Ascending aorta (tissue), 2 donors: ENCODE data around the gene ZBTB20. TPM values are rescaled to one million over a fixed set of nuclear protein-coding genes. Genes with fewer than 3 reads are reported as not detected.

Experiments used
- DNase-seq, 2 donors: peaks; one replicate each; pipeline ENCODE4 v3.0.0-alpha.2; 2019; ENCODE audit warnings: low spot score in 2 of 2
- H3K27ac ChIP-seq, 2 donors: fragments of 200-600 bp; sonication (generic); one replicate each; pipeline ENCODE4 v1.5.1; 2016 to 2017; ENCODE audit warnings: mild to moderate bottlenecking in 1 of 2
- H3K27me3 ChIP-seq: fragments of 200-600 bp; sonication (generic); one replicate; pipeline ENCODE4 v1.5.1; 2017
- H3K36me3 ChIP-seq, 2 donors: fragments of 200-600 bp; sonication (generic); one replicate each; pipeline ENCODE4 v1.5.1; 2016
- H3K4me1 ChIP-seq, 2 donors: fragments of 200-600 bp; sonication (generic); one replicate each; pipeline ENCODE4 v1.5.1; 2016 to 2017; ENCODE audit warnings: mild to moderate bottlenecking in 1 of 2
- H3K4me3 ChIP-seq, 2 donors: fragments of 200-600 bp; sonication (generic); one replicate each; pipeline ENCODE4 v1.5.1; 2016 to 2017; ENCODE audit warnings: mild to moderate bottlenecking in 1 of 2
- H3K9me3 ChIP-seq, 2 donors: fragments of 200-600 bp; sonication (generic); one replicate each; pipeline ENCODE4 v1.5.1; 2016
- intact Hi-C: fragments of 100-400 bp; cut with DNase I; formaldehyde crosslinking; loops from one replicate; pipeline ENCODE4 v1.15.1; 2023
- total RNA-seq: library from RNA; depleted of rRNA; stranded (reverse); fragments of >200 nt; gene quantifications from one replicate; pipeline ENCODE4 v1.1.0, GENCODE V29; 2016
- TF ChIP-seq, protein P1 (sequence below), 3 experiments: fragments of 200-600 bp in 2 of 3; fragments of 450-650 bp in 1 of 3; sonication (generic) in 2 of 3; IDR thresholded peaks; one replicate each; pipeline ENCODE4 v1.5.1; 2016 to 2019; ENCODE audit warnings: antibody characterized with exemption in 3 of 3, mild to moderate bottlenecking in 1 of 3, moderate library complexity in 1 of 3

Gene ZBTB20
- total RNA-seq, 1 donor from 2014 or later = 60.3 TPM

DNA sequence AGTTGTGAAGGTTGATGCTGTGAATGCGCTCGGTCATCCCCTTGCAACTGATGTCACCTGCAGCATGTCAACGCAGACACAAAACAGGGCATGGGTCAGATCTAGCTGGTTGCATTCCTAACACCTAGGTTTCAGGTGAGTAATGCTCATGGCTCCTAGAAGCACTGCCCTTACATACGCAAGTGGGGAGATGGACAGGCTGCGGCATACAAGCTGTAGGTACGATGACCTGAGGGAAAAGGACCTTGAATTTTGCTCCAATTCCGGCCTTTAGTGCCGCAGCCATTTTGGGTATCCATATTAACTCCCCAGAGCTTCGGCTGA lies 795.3 kb downstream of the ZBTB20 start:
- DNase-seq = no peak
- H3K36me3 ChIP-seq = peaks cover 12 to 24% of the 10 kb centered on the region in 2 donors
- H3K27me3 ChIP-seq = no peaks in the 10 kb centered on the region
- no peak overlapping the region for H3K27ac ChIP-seq
- intact Hi-C loops = no loop called here
- no peaks in the 10 kb centered on the region for H3K9me3 ChIP-seq
- no peak overlapping the region for H3K4me3 ChIP-seq
- TF ChIP-seq, protein P1, sequence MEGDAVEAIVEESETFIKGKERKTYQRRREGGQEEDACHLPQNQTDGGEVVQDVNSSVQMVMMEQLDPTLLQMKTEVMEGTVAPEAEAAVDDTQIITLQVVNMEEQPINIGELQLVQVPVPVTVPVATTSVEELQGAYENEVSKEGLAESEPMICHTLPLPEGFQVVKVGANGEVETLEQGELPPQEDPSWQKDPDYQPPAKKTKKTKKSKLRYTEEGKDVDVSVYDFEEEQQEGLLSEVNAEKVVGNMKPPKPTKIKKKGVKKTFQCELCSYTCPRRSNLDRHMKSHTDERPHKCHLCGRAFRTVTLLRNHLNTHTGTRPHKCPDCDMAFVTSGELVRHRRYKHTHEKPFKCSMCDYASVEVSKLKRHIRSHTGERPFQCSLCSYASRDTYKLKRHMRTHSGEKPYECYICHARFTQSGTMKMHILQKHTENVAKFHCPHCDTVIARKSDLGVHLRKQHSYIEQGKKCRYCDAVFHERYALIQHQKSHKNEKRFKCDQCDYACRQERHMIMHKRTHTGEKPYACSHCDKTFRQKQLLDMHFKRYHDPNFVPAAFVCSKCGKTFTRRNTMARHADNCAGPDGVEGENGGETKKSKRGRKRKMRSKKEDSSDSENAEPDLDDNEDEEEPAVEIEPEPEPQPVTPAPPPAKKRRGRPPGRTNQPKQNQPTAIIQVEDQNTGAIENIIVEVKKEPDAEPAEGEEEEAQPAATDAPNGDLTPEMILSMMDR (IDR thresholded peaks at IDR 0.05) = no peak
- no peaks in the 10 kb centered on the region for H3K4me1 ChIP-seq

DNA sequence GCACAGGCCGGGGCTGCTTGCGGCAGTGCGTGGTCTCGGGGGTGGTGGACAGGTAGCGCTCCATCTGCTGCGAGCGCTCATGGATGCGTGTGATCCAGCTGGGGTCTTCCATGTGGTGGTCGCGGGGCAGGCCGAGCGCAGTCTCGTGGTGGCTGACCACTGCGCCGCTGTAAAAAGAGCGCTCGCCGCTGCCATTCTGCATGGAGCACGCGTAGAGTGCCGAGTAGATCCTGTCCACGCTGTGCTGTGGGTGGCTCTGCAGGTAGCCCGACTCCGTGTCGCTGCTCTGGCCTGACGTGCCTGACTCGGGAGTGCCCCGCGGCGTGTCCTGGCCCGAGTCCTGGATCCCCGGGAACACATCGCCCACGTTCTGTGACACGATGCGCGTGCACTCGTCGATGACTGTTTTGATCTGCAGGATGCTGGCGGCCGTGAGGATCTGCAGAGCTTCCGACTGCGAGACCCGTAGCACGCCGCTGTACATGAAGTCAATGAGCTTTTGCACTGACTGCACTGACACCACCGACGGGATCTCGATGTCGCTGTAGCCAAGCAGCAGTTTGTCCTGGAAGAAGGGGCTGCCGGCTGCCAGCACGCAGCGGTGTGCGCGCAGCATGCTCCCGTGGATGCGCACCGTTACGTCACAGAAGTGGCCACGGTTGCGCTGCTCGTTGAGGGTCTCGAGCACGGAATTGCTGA lies 795.8 kb downstream of the ZBTB20 start:
- Histone ChIP-seq H3K4me3 (no peak overlapping the region), H3K9me3 (no peaks in the 10 kb centered on the region), H3K27ac (no peak overlapping the region), H3K36me3 (peaks cover 12 to 24% of the 10 kb centered on the region in 2 donors), H3K4me1 (no peaks in the 10 kb centered on the region), H3K27me3 (no peaks in the 10 kb centered on the region)
- no peak for DNase-seq
- TF ChIP-seq, protein P1 (IDR thresholded peaks at IDR 0.05) = no peak
- intact Hi-C loops = no loop called here

DNA sequence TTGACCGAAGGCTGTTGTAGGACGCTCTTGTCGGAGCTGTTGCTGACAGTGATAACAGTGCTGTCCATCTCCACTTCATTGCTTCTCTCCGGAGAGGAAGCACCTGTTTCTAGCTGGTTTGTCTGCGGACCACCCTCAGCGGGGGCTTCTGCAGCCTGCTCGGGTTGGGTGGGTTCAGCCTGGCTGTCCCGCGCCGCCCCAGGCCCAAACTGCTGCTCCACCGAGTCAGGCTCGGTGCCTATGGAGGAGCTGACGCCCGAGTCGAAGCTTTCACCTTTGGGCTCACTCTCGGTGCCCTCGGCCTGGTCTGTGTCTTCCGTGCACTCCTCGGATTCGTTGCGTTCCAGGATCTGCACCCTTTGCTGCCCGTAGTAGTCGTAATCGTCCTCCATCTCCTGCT lies 796.4 kb downstream of the ZBTB20 start:
- Histone ChIP-seq H3K27ac (no peak overlapping the region), H3K4me1 (no peaks in the 10 kb centered on the region), H3K9me3 (no peaks in the 10 kb centered on the region), H3K4me3 (no peak overlapping the region), H3K36me3 (peaks cover 12 to 24% of the 10 kb centered on the region in 2 donors), H3K27me3 (no peaks in the 10 kb centered on the region)
- no peak for DNase-seq
- intact Hi-C loops = no loop called here
- TF ChIP-seq, protein P1 (IDR thresholded peaks at IDR 0.05) = no peak

DNA sequence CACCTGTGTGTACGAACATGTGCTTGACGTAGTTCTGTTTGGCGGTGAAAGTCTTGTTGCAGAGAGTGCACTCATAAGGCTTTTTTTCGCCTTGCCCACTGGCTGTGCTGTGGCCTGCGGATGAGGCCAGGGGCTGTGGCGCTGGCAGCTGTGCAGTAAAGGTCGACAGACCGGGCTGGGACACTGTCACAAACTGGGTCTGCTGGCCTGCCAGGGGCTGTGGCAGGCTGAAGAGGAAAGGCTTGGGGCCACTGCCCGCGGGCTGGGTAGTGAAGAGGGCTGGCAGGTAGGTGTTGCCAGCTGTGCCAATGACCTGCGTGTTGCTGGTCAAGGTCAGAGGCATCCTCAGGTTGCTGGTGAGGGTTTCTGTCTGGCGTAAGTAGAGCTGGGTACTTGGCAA lies 796.8 kb downstream of the ZBTB20 start:
- Histone ChIP-seq H3K36me3 (peaks cover 12 to 24% of the 10 kb centered on the region in 2 donors), H3K27ac (no peak overlapping the region), H3K4me3 (no peak overlapping the region), H3K9me3 (no peaks in the 10 kb centered on the region), H3K27me3 (no peaks in the 10 kb centered on the region), H3K4me1 (no peaks in the 10 kb centered on the region)
- TF ChIP-seq, protein P1 (IDR thresholded peaks at IDR 0.05) = no peak
- no peak for DNase-seq
- intact Hi-C loops = no loop called here

DNA sequence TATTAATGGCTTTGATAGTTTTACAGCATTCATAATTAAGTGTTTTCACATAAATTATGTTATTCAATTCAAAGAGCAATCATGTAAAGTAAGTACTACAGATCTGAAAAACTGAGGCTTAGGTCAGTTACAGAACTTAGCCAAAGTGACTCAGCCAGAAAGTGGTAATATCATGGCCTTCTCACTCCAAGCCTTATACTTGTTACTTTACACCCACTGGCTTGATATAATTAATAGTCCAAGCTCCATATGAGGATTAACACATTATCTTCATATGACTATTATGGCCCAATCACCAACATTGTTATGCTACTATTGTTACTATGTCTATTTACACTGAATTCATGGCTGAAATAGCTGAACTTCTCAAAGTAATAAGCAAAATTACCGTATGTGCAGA lies 802.6 kb downstream of the ZBTB20 start:
- H3K36me3 ChIP-seq = peaks cover under 1 to 4% of the 10 kb centered on the region in 2 donors
- no peak overlapping the region for H3K4me3 ChIP-seq
- intact Hi-C loops = no loop called here
- DNase-seq = no peak
- TF ChIP-seq, protein P1 (IDR thresholded peaks at IDR 0.05) = no peak
- no peaks in the 10 kb centered on the region for H3K9me3 ChIP-seq
- no peaks in the 10 kb centered on the region for H3K4me1 ChIP-seq
- no peaks in the 10 kb centered on the region for H3K27me3 ChIP-seq
- H3K27ac ChIP-seq = no peak overlapping the region
